Endothelial cell of umbilical vein (primary cell): ENCODE data around the gene FGFBP2. TPM values are rescaled to one million over a fixed set of nuclear protein-coding genes. Genes with fewer than 3 reads are reported as not detected.

Experiments
- BruUV-seq: library from RNA; stranded (reverse); fragments of 400-500 nt; replicated peaks from 2 replicates; lab custom pipeline; 2021; lab: Mats Ljungman, UMichigan
- CTCF ChIA-PET: fragments of 300-600, 350-600 bp; sonication (Branson Sonifier 250); formaldehyde crosslinking; loops from one replicate; lab custom pipeline; 2021; ENCODE audit warnings: antibody characterized with exemption, inconsistent platforms; lab: Charles Lee
- POLR2A ChIA-PET: fragments of 300-600, 350-600 bp; sonication (Branson Sonifier 250); formaldehyde crosslinking; loops from one replicate; lab custom pipeline; 2021; ENCODE audit warnings: antibody characterized with exemption, inconsistent platforms; lab: Charles Lee
- DNase-seq: peaks from one replicate; pipeline ENCODE4 v3.0.0-alpha.2; 2011; ENCODE audit warnings: low read depth, low spot score
- FAIRE-seq: peaks from 2 replicates; lab custom pipeline; 2011; peaks lifted over from hg19 to GRCh38; lab: Jason Lieb, UNC
- H2AFZ ChIP-seq: 2 replicates; pipeline ENCODE4 v1.6.0; 2012; ENCODE audit warnings: low read depth, low read length, control low read depth, inconsistent platforms
- H3K27ac ChIP-seq: 2 replicates; pipeline ENCODE4 v1.5.1; 2011; ENCODE audit warnings: low read depth, mild to moderate bottlenecking, control low read depth, low read length, moderate library complexity; ENCODE audit not compliant: insufficient read depth
- H3K27me3 ChIP-seq, 2 experiments: 2 replicates each; pipeline versions ENCODE4 v1.6.0 to v1.6.1; 2011; ENCODE audit warnings: low read length in 2 of 2, mixed read lengths in 1 of 2; ENCODE audit not compliant: control insufficient read depth in 2 of 2, insufficient read depth in 2 of 2
- H3K36me3 ChIP-seq, 2 experiments: 2 replicates in 1 of 2; 3 replicates in 1 of 2; pipeline ENCODE4 v1.5.1; 2011; ENCODE audit warnings: low read length in 2 of 2, mild to moderate bottlenecking in 1 of 2, moderate library complexity in 1 of 2; ENCODE audit not compliant: control insufficient read depth in 2 of 2, insufficient read depth in 2 of 2; ENCODE audit errors: extremely low read depth in 1 of 2
- H3K4me1 ChIP-seq: 3 replicates; pipeline ENCODE4 v1.5.1; 2011; ENCODE audit warnings: mild to moderate bottlenecking, low read length; ENCODE audit not compliant: control insufficient read depth, insufficient read depth; ENCODE audit errors: extremely low read depth
- H3K4me2 ChIP-seq: 2 replicates; pipeline ENCODE4 v1.6.1; 2011; ENCODE audit warnings: low read length, control low read depth, mixed read lengths; ENCODE audit not compliant: insufficient read depth
- H3K4me3 ChIP-seq, 3 experiments: fragments of 200-600 bp in 1 of 3; sonication (generic), shearing (Covaris generic) in 1 of 3; replicated peaks in 1 of 3; 2 replicates each; pipeline ENCODE4 v1.5.1; 2011 to 2016; ENCODE audit warnings: control low read depth in 3 of 3, low read length in 3 of 3, mild to moderate bottlenecking in 2 of 3, inconsistent platforms in 1 of 3, low read depth in 1 of 3, moderate library complexity in 1 of 3; ENCODE audit not compliant: insufficient read depth in 1 of 3
- H3K79me2 ChIP-seq: 2 replicates; pipeline ENCODE4 v1.6.0; 2012; ENCODE audit warnings: low read length, inconsistent platforms; ENCODE audit not compliant: control insufficient read depth, insufficient read depth
- H3K9ac ChIP-seq: replicated peaks from 2 replicates; pipeline ENCODE3; 2011; ENCODE audit warnings: low read length, control low read depth; ENCODE audit not compliant: insufficient read depth; ENCODE audit errors: extremely low read depth
- H3K9me1 ChIP-seq: replicated peaks from 3 replicates; pipeline ENCODE4 v1.6.0; 2011; ENCODE audit warnings: mild to moderate bottlenecking, low read length; ENCODE audit not compliant: control insufficient read depth, insufficient read depth; ENCODE audit errors: extremely low read depth
- H3K9me3 ChIP-seq: replicated peaks from 2 replicates; pipeline ENCODE4 v1.5.1; 2012; ENCODE audit warnings: low read length, inconsistent platforms; ENCODE audit not compliant: control insufficient read depth, insufficient read depth
- H4K20me1 ChIP-seq: replicated peaks from 2 replicates; pipeline ENCODE3; 2011; ENCODE audit warnings: mild to moderate bottlenecking, low read length; ENCODE audit not compliant: control insufficient read depth, insufficient read depth; ENCODE audit errors: extremely low read depth
- CTCF ChIP-seq, 2 donors: IDR thresholded peaks; 1 replicate in 1 of 2; 2 replicates in 1 of 2; pipeline ENCODE4 v1.5.1; 2011; ENCODE audit warnings: low read length in 2 of 2, mild to moderate bottlenecking in 2 of 2, moderate library complexity in 2 of 2, control low read depth in 1 of 2, inconsistent platforms in 1 of 2, low read depth in 1 of 2; ENCODE audit not compliant: insufficient read depth in 1 of 2; ENCODE audit errors: extremely low read depth in 1 of 2
- EZH2 ChIP-seq: IDR thresholded peaks from 2 replicates; pipeline ENCODE4 v1.6.1; 2012; ENCODE audit warnings: borderline replicate concordance, low read depth, mild to moderate bottlenecking, moderate library complexity, low read length, inconsistent platforms; ENCODE audit not compliant: severe bottlenecking
- FOS ChIP-seq: IDR thresholded peaks from 2 replicates; pipeline ENCODE4 v1.6.1; 2011; ENCODE audit warnings: mild to moderate bottlenecking, low read length, moderate library complexity, borderline replicate concordance; ENCODE audit not compliant: insufficient read depth
- GATA2 ChIP-seq: IDR thresholded peaks from 2 replicates; pipeline ENCODE4 v1.7.0; 2011; ENCODE audit warnings: low read depth, mild to moderate bottlenecking, moderate library complexity, mixed read lengths, low read length; ENCODE audit not compliant: insufficient read length, insufficient read depth
- JUN ChIP-seq: IDR thresholded peaks from 2 replicates; pipeline ENCODE4 v1.6.1; 2011; ENCODE audit warnings: borderline replicate concordance, low read depth; ENCODE audit not compliant: insufficient read length, insufficient read depth
- MAX ChIP-seq: IDR thresholded peaks from 2 replicates; pipeline ENCODE4 v1.6.1; 2011; ENCODE audit not compliant: insufficient read depth, insufficient read length
- MYC ChIP-seq: IDR thresholded peaks from one replicate; pipeline ENCODE4 v1.6.1; 2011; ENCODE audit warnings: mild to moderate bottlenecking, low read depth, low read length
- POLR2A ChIP-seq: IDR thresholded peaks from 2 replicates; pipeline ENCODE4 v1.6.1; 2012; ENCODE audit warnings: low read depth, mild to moderate bottlenecking, control low read depth, low read length
- POLR2AphosphoS5 ChIP-seq: IDR thresholded peaks from 2 replicates; pipeline ENCODE4 v1.6.1; 2012; ENCODE audit warnings: low read depth, mild to moderate bottlenecking, control low read depth, low read length, moderate library complexity; ENCODE audit not compliant: insufficient read depth
- dilution Hi-C: fragments of 300-500 bp; cut with MboI; formaldehyde crosslinking; loops from one replicate; pipeline ENCODE4 v1.15.0; 2019; ENCODE audit warnings: low sequenced_read_pairs; ENCODE audit not compliant: extremely low pct_ligation_motif_present
- intact Hi-C: fragments of 100-400 bp; cut with micrococcal nuclease; formaldehyde crosslinking; loops from one replicate; pipeline ENCODE4 v1.10.0; 2022
- polyA plus RNA-seq, 4 experiments: library from polyadenylated mRNA; depleted of rRNA in 3 of 4; stranded (reverse) in 3 of 4; unstranded in 1 of 4; fragments of >200 nt; gene quantifications; 2 replicates each; pipeline versions ENCODE4 v1.2.1 to v1.2.3, GENCODE V29; 2011 to 2012; ENCODE audit warnings: missing spikeins in 1 of 4
- total RNA-seq: library from RNA; stranded (reverse); gene quantifications from 2 replicates; pipeline ENCODE4 v1.2.3, GENCODE V29; 2021

FGFBP2 gene
- total and polyA plus RNA-seq, 2 donors (not counting 3 experiments of a cell fraction or from before 2014, with no cell fraction given) = not detected

- Histone ChIP-seq H3K27ac (no peak overlapping the region), H2AFZ (no peak overlapping the region), H3K9me3 (no peaks in the 10 kb centered on the region), H3K36me3 (no peaks in the 10 kb centered on the region), H3K4me2 (no peak overlapping the region), H3K4me3 (no peak overlapping the region), H3K9ac (no peak overlapping the region), H3K9me1 (no peaks in the 10 kb centered on the region), H3K4me1 (no peaks in the 10 kb centered on the region), H3K27me3 (no peaks in the 10 kb centered on the region), H4K20me1 (no peaks in the 10 kb centered on the region), H3K79me2 (no peaks in the 10 kb centered on the region)
- TF ChIP-seq POLR2AphosphoS5 (no peak), FOS (no peak), CTCF (IDR thresholded peaks at IDR 0.05; ENCODE audit: extremely low read depth in 1 of 2, insufficient read depth in 1 of 2, low read depth in 1 of 2, low read length in 2 of 2) (no peak), MYC (no peak), JUN (no peak), POLR2A (no peak), GATA2 (no peak), MAX (no peak), EZH2 (no peak)
- ChIA-PET CTCF (no interaction called here), POLR2A (no interaction called here)
- no peak for DNase-seq
- BruUV-seq = no TSS peak
- FAIRE-seq = no peak
- dilution Hi-C loops = no loop called here
- intact Hi-C loops = no loop called here
These were observed 48.2 kb upstream of the FGFBP2 start for GRCh38 chr4:16011173-16011572.
